GDM1 (cell line): Measurements from ENCODE around the gene MTHFD1.
"Not testable (repeated sequence)": the region's sequence is repeated elsewhere in the genome, so short reads cannot be mapped to it uniquely, and the experiment has no call there.

Experiments
- DNase-seq: peaks from one replicate; lab custom pipeline; 2025; lab: John Stamatoyannopoulos, UW

Gene MTHFD1

GRCh38 chr14:64387782-64388532 lies at the start of gene MTHFD1:
Gene MTHFD1, plus strand, starts transcription at chr14:64388353. Its CDS starts 75 bp downstream, at chr14:64388428.
- peak; percentile 99 for DNase-seq

GRCh38 chr14:64338616-64339316 lies 49.4 kb upstream of the MTHFD1 start:
- peak; percentile 99 for DNase-seq

DNA sequence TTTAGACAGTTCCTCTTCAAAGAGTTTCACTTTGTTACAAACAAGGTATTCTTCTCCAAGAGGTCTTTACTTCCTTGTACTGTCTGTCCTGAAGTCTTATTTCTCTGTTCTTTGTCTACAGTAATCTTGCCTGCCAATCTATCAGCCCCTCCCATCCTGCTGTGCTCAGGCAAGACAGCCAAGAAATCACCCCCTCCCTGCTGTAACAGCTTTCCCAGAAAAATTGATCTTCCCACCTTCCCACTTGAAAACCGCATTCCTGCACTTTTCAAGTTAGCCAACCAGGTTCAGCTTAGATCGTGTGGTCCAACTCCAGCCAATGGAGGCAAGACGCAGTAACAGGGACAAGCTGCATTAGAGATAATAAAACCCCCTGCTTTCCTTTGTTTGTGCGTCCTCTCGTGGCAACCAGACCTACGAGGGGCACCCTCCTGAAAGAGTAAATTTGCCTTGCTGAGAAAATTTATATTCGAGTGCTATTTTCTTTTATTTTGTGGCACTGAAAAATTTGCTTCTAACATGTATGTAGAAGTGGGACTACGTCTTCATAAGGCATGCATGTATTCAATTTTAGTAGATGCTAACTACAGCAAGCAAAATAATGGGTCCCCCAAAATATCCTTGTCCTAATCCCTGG lies 47.5 kb upstream of the MTHFD1 start:
- DNase-seq, result no peak

DNA sequence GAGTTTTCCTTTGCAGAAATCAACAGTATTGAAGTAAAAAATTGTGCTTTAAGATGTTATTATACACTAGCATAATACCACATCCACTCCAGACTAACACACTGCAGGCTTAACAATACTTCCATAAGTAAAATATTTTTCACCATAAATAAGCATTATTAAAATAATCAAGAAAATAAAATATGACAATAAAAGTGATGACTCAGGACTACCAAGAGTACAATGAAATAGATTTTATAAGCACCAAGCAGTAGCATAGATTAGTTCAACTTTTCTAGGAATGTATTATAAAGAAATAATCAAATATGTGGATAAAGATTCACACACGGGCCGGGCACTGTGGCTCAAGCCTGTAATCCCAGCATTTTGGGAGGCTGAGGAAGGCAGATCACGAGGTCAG lies 40.4 kb upstream of the MTHFD1 start:
- no peak for DNase-seq

DNA sequence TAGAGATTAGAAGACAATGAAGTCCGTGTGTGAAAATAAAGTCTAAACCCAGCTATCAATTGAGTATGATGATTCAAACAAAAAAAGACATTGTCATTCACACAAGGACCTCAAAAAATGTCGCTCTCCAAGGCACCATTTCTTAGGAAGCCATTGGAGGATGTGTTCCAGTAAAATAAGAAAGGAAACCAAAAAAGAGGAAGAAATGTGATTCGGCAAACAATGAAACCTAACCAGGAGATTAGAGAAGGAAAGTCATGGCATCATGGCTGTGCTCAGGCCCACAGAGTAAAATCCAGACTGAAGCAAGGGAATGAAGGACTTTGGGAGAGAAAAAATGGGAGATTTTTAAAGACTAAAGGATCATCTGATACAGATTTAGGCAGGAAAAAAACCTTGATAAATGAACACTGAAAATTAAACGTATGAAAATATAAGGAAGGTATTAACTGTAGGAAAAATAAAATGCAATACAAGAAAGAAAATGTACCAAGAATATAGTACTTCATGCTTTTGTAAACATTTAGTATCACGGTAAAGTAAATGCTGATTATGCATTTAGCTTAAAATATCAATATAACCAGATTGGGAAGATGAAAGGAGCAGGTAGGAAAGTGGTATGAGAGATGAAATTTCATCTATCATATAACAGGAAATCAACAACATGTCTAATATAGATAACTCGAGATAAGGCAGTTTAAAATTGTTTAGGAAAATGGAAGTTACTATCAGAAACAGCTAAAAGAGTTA lies 38.2 kb upstream of the MTHFD1 start:
- no peak for DNase-seq

- DNase-seq, result no peak
These were observed 24.8 kb upstream of the MTHFD1 start for GRCh38 chr14:64363265-64363846.

GRCh38 chr14:64364907-64365306 lies 23.2 kb upstream of the MTHFD1 start:
- DNase-seq, result no peak

- not testable (repeated sequence) for DNase-seq
These were observed 22.7 kb upstream of the MTHFD1 start for GRCh38 chr14:64365358-64365889.

- DNase-seq, result no peak
These were observed 19.0 kb upstream of the MTHFD1 start for GRCh38 chr14:64369201-64369600.

- no peak for DNase-seq
These were observed 846 bp upstream of the MTHFD1 start for GRCh38 chr14:64387232-64387781.

GRCh38 chr14:64388533-64389285 lies 556 bp downstream of the MTHFD1 start:
- DNase-seq, result no peak

DNA sequence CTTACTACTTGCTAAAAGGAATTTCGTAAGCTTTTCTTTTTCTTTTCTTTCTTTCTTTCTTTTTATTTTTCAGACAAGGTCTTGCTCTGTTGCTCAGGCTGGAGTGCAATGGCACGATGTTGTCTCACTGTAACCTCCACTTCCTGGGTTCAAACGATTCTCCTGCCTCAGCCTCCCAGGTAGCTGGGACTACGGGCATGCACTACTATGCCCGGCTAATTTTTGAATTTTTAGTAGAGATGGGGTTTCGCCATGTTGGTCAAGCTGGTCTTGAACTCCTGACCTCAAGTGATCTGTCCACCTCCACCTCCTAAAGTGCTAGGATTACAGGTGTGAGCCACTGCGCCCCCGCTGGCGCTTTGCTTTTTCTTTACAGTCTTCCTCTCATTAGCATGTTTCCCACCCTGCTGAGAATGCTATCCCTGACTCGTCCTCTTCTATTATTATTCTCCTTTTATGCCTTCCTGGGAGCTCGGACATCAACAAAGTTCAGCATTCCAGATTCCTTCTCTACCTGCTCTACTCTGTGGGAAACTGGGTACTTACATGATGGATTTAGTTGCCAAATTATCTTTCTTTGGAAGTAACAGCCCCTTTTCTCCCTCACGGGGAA lies 3.1 kb downstream of the MTHFD1 start:
- no peak for DNase-seq

- DNase-seq, result no peak
These were observed 3.8 kb downstream of the MTHFD1 start for GRCh38 chr14:64391986-64392385.

- DNase-seq, result not testable (repeated sequence)
These were observed 5.1 kb downstream of the MTHFD1 start for GRCh38 chr14:64393189-64393726.

DNA sequence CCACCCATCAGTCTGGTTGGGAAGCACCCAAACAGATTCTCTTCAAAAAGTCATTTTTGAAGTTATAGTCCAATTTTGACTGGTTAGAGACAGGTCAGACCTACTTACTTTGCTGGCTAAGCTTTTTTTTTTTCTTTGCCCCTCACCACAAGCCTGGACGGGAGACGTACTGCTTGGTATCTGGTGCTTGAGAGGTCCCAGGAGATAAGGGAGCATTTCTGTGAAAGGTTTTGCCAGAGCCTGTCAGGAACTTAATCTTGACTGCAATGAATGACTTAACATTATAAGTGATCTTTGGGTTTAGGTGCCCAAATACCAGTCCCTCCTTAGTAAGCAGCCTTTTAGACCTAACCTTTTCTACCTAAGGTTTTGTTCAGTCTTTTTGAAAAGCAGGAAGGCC lies 6.3 kb downstream of the MTHFD1 start:
- no peak for DNase-seq

DNA sequence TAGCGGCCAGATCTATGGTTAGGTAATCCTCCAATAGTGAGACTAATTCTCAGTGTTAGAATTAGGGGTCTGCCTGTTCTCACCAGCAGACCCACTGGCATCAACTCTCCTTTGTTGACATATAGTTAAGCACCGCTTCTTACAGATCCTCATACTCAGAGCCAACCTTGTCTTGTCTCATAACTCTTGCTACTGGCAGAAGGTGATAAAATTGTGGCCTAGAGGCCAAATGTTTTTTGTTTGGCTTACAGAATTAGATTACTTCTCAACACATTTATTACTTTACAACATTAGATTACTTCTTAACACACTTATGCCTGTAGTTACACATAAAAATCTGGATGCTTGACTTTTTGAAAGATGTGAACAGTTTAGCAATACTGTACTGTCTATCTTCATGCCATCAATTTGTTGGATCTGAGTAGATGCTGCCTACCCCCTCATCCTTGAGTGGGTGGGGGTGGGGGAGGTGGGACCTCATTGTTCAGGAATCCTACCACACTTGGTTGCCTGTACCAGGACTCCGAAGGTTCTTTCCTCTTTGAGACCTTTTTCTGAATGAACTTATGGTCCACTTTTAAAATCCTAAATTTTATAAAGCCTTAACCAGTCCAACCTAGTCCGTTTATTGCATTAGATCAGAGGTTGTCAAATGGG lies 7.0 kb downstream of the MTHFD1 start:
- no peak for DNase-seq

DNA sequence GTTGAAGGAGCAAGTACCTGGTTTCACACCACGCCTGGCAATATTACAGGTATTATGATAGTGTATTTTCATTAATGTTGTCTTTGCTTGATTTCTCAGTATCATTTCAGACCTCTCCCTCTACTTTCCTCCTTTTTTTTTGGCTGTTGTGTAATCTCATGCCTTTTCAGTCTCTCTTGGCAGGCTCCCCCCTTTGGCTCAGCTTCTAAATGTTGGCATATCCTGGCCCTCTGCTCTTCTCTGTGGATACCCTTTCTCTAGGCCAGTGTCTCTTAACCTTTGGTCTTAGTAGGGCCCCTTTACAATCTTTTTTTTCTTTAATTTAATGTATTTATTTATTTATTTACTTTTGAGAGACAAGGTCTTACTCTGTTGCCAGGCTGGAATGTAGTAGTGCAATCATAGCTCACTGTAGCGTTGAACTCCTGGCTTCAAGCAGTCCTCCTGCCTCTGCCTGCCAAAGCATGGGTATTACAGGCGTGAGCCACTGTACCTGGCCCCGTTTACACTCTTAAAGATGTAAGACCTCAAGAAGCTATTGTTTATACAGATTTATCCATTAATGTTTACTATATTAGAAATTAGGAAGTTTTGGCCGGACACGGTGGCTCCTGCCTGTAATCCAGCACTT lies 12.8 kb downstream of the MTHFD1 start:
- no peak for DNase-seq

DNA sequence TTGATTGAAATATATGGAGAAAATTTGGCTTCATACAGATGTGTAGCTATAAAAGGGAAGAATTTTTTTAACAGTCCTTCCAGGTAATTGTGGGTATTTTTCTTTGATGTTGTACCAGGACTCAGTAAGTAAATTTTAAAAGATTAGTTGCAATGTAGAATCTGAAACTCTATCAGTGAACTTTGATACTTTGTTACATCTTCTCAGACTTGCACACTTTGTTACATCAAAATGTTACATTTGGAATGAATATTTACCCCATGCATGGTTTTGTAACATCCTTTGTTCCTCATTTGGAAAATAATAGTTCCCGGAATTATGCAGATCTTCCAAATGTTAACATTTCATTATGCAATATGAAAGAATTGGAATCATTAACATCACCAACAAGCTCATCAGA lies 13.8 kb downstream of the MTHFD1 start:
- DNase-seq, result no peak

GRCh38 chr14:64405295-64405694 lies 17.1 kb downstream of the MTHFD1 start:
- DNase-seq, result no peak
